Aorta (tissue), 5 donors: ENCODE results near the gene HLA-DOA. TPM values are rescaled to one million over a fixed set of nuclear protein-coding genes. Genes with fewer than 3 reads are reported as not detected.

Experiments used
- ATAC-seq: fragments of 200-7000 bp; cut with Tn5 transposase; one replicate; pipeline ENCODE4 v1.9.1; 2022; ENCODE audit warnings: moderate library complexity; ENCODE audit not compliant: low FRiP score
- DNase-seq, 2 donors: peaks; one replicate each; pipeline ENCODE4 v3.0.0-alpha.2; 2020
- H3K27ac ChIP-seq, 2 donors: one replicate each; pipeline ENCODE4 v1.5.1; 2013; ENCODE audit warnings: low read length in 2 of 2, mild to moderate bottlenecking in 2 of 2, moderate library complexity in 2 of 2, control low read depth in 1 of 2, inconsistent platforms in 1 of 2, low read depth in 1 of 2
- H3K27me3 ChIP-seq, 2 donors: one replicate each; pipeline ENCODE4 v1.6.1; 2013; ENCODE audit warnings: control low read depth in 1 of 2, low read length in 1 of 2, mild to moderate bottlenecking in 1 of 2, moderate library complexity in 1 of 2; ENCODE audit not compliant: insufficient read depth in 2 of 2, control insufficient read depth in 1 of 2
- H3K36me3 ChIP-seq, 2 donors: one replicate each; pipeline ENCODE4 v1.6.1; 2013; ENCODE audit warnings: control low read depth in 1 of 2, low read length in 1 of 2, mild to moderate bottlenecking in 1 of 2; ENCODE audit not compliant: insufficient read depth in 2 of 2, control insufficient read depth in 1 of 2
- H3K4me1 ChIP-seq, 2 donors: one replicate each; pipeline ENCODE4 v1.6.1; 2013; ENCODE audit warnings: low read length in 2 of 2, control low read depth in 1 of 2, mild to moderate bottlenecking in 1 of 2, moderate library complexity in 1 of 2; ENCODE audit not compliant: insufficient read depth in 2 of 2, control insufficient read depth in 1 of 2
- H3K4me3 ChIP-seq, 2 donors: one replicate each; pipeline ENCODE4 v1.5.1; 2013; ENCODE audit warnings: low read length in 2 of 2, control low read depth in 1 of 2, mild to moderate bottlenecking in 1 of 2
- H3K9me3 ChIP-seq: one replicate; pipeline ENCODE4 v1.6.1; 2013; ENCODE audit warnings: mild to moderate bottlenecking, low read length; ENCODE audit not compliant: control insufficient read depth
- WGBS, 2 donors: extraction: QIAGEN DNeasy Blood & Tissue Kit; methylation state at CpG; one replicate each; pipeline ENCODE4 v1.1.7; 2013; 5-methylcytosine and 5-hydroxymethylcytosine counted together
- intact Hi-C, 2 donors: fragments of 100-400 bp; cut with DNase I; formaldehyde crosslinking; loops; one replicate each; pipeline versions ENCODE4 v1.14.2 to v1.15.0; 2022
- polyA plus RNA-seq, 2 donors: library from polyadenylated mRNA; stranded (reverse); fragments of 200-250 nt; gene quantifications; one replicate each; pipeline ENCODE4 v1.2.3, GENCODE V29; 2013
- total RNA-seq, 2 donors: library from RNA; stranded (reverse); fragmentation: NEBNext Ultra II Directional; extraction: Animal tissue kit (Norgen Biotek cat#: 25700); gene quantifications; one replicate each; pipeline ENCODE4 v1.2.1, GENCODE V29; 2021
- donor health status: healthy with polysubstance abuse.
- donor health status: Bipolar disorder and iron deficiency.
- donor health status: DM: no; HTN: no; CAD: no.
- donor health status: DM: no; HTN: no; CAD: no.
- donor health status: DM: yes; HTN: yes; CAD: no.

Gene HLA-DOA
- total and polyA plus RNA-seq, 4 donors: 0.28 to 16.7 (median 6.6) TPM

DNA sequence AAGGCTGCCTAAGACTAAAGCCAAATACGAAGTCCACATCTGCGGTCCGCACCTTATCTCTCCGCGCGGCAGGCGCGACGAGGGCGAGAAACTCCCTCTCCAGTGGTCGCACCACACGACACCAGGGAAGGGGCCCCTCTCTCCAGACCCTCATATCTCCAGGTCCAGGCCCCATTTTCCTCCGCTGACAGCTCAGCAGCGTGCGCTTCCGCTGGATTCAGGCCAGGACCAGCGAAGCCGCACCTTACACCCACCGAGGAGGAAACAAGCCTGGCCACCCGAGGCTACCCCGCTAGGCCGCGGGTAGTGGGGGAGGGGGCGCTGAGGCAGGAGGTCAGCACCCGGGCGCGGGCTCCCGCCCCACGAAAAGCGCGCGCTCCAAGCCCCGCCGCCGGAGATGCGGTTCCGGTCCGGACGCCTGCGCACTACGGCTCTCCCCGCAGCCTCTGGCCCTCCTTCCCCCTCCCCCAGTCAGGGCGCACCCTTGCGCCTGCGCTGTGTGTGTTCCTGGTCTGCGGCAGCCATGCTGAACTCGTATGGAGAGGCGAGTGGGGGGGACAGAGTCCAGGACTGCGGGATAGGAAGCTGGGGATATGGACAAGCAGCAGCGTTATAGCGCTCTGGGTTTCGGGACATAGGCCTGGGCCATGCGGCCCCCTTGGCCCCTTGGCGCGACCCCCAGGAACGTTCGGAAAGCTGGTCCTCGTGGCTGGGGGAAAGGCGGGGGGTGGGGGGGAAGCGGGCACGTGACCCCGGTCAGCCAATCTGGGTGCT lies 41.1 kb downstream of the HLA-DOA start, which contains the start of gene BRD2:
Gene BRD2 (plus strand): TSS at position 502 of the 774 bp plus-strand sequence. CDS start 4,305 bp downstream, outside the sequence.
- H3K36me3 ChIP-seq: peaks cover 0 to 2% of the 10 kb centered on the region in 2 donors
- H3K27ac ChIP-seq: peak within 1 kb of the TSS; percentile 94 to 98
- intact Hi-C loops: loop anchor here in 1 of 2 donors (1.0 to 5.0 kb wide), 2 partner anchors 15 to 234 kb away; partner anchors contain the start of genes HLA-DMA, HSD17B8, RXRB and SLC39A7
- DNase-seq (peak; percentile 98), ATAC-seq (peak; percentile 83)
- WGBS, 2 donors: 0% methylated on average over 57 to 62 of the region's 62 CpGs
- no peaks in the 10 kb centered on the region for H3K4me1 ChIP-seq
- H3K9me3 ChIP-seq: no peaks in the 10 kb centered on the region
- H3K4me3 ChIP-seq: peak within 1 kb of the TSS; percentile 95 to 96
- peaks cover 0 to 2% of the 10 kb centered on the region in 2 donors for H3K27me3 ChIP-seq

GRCh38 chr6:32967151-32968091 lies 42.0 kb downstream of the HLA-DOA start:
- Histone ChIP-seq H3K27me3 (peaks cover 0 to 2% of the 10 kb centered on the region in 2 donors), H3K4me3 (peak overlapping the region; percentile 51 to 96), H3K27ac (peak overlapping the region in 1 of 2 donors; percentile 64), H3K9me3 (no peaks in the 10 kb centered on the region), H3K4me1 (no peaks in the 10 kb centered on the region), H3K36me3 (no peaks in the 10 kb centered on the region)
- WGBS, 2 donors: 5 to 6% methylated on average over 16 of the region's 16 CpGs
- no peak for DNase-seq
- no peak for ATAC-seq
- intact Hi-C loops: loop anchor here in 1 of 2 donors (1.0 to 5.0 kb wide), 2 partner anchors 14 to 235 kb away; partner anchors contain the start of genes HLA-DMA, HSD17B8, RXRB and SLC39A7

DNA sequence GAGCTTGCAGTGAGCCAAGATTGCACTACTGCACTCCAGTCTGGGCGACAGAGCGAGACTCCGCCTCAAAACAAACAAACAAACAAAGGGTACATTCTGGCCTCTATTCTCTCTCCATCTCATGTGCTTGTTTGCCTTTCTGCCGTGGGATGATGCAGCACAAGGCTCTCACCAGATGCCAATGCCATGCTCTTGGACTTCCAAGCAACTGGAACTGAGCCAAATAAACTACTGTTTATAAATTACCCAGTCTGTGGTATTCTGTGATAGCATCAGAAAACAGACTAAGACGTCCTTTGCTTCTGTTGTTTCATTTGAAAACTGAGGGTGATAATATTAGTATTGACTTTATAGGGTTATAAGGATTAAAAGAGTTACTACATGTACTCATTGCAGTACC lies 44.6 kb downstream of the HLA-DOA start:
- 93 to 94% methylated on average over 5 of the region's 5 CpGs for WGBS, 2 donors
- intact Hi-C loops: loop anchor here in 1 of 2 donors (5.0 kb wide), 1 partner anchor 238 kb away; the partner anchor contains the start of genes HSD17B8, RXRB and SLC39A7

DNA sequence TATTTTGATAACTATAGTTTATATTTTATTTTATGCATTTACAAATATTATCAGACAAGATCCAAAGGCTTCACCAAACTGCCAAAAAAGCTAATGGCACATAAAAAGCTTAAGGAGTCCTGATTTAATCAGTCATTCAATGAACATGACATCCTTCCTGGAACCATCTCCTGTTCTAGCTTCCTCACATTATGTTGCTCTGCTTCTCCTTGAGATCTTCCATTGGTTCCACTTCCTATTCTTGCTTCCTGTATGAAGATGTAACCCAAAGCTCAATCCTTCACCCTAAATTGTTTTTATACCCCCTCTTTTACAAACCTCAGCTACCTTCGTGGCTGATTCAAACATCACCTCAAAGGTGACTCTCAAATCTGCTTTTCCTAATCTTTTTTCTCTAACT lies 45.5 kb downstream of the HLA-DOA start:
- Histone ChIP-seq H3K36me3 (no peaks in the 10 kb centered on the region), H3K27ac (no peak overlapping the region), H3K4me3 (no peak overlapping the region), H3K4me1 (no peaks in the 10 kb centered on the region), H3K27me3 (no peaks in the 10 kb centered on the region), H3K9me3 (no peaks in the 10 kb centered on the region)
- 60 to 80% methylated on average over 1 of the region's 1 CpG for WGBS, 2 donors
- ATAC-seq (no peak), DNase-seq (no peak)
- intact Hi-C loops: no loop called here

More for the DNA sequence above, 44.6 kb downstream of the HLA-DOA start:
- Histone ChIP-seq H3K27ac (no peak overlapping the region), H3K9me3 (no peaks in the 10 kb centered on the region), H3K27me3 (no peaks in the 10 kb centered on the region), H3K36me3 (no peaks in the 10 kb centered on the region), H3K4me3 (no peak overlapping the region), H3K4me1 (no peaks in the 10 kb centered on the region)
- ATAC-seq: no peak
- DNase-seq: no peak

DNA sequence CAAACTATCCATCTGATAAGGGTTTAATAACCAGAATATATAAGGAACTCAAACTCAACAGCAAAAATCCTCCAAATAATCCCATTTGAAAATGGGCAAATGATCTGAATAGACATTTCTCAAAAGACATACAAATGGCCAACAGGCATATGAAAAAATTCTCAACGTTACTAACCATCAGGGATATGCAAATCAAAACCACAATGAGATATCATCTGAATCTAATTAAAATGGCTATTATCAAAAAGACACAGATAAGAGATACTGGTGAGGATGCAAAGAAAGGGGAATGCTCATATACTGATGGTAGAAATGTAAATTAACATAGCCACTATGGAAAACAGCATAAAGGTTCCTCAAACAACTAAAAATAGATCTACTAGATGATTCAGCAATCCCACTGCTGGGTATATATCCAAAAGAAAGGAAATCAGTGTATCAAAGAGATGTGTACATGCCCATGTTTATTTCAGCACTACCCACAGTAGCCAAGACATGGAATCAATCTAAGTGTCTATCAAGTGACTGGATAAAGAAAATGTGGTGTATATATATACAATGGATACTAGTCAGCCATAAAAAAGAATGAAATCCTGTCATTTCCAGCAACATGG lies 47.1 kb downstream of the HLA-DOA start:
- no peaks in the 10 kb centered on the region for H3K4me1 ChIP-seq
- H3K9me3 ChIP-seq: no peaks in the 10 kb centered on the region
- H3K27ac ChIP-seq: no peak overlapping the region
- ATAC-seq (no peak), DNase-seq (no peak)
- 79 to 85% methylated on average over 1 of the region's 1 CpG for WGBS, 2 donors
- H3K27me3 ChIP-seq: no peaks in the 10 kb centered on the region
- intact Hi-C loops: no loop called here
- no peaks in the 10 kb centered on the region for H3K36me3 ChIP-seq
- no peak overlapping the region for H3K4me3 ChIP-seq

- H3K4me1 ChIP-seq: no peaks in the 10 kb centered on the region
- intact Hi-C loops: no loop called here
- ATAC-seq: no peak
- WGBS, 2 donors: 88 to 92% methylated on average over 5 of the region's 5 CpGs
- no peaks in the 10 kb centered on the region for H3K9me3 ChIP-seq
- no peak overlapping the region for H3K27ac ChIP-seq
- H3K36me3 ChIP-seq: no peaks in the 10 kb centered on the region
- no peaks in the 10 kb centered on the region for H3K27me3 ChIP-seq
- H3K4me3 ChIP-seq: no peak overlapping the region
- DNase-seq: no peak
Observed at GRCh38 chr6:32960563-32960962, 48.8 kb downstream of the HLA-DOA start.

- intact Hi-C loops: no loop called here
- ATAC-seq: no peak
- no peak for DNase-seq
Observed at GRCh38 chr6:32956176-32956575, 53.2 kb downstream of the HLA-DOA start.

More at GRCh38 chr6:32956176-32956575, 53.2 kb downstream of the HLA-DOA start:
- H3K4me3 ChIP-seq: no peak overlapping the region
- no peaks in the 10 kb centered on the region for H3K36me3 ChIP-seq
- no peaks in the 10 kb centered on the region for H3K27me3 ChIP-seq
- no peaks in the 10 kb centered on the region for H3K4me1 ChIP-seq
- no peaks in the 10 kb centered on the region for H3K9me3 ChIP-seq
- H3K27ac ChIP-seq: no peak overlapping the region
- 79 to 83% methylated on average over 2 of the region's 2 CpGs for WGBS, 2 donors
